ENCODE measurements around the gene ADAMTS2. TPM values are rescaled to one million over a fixed set of nuclear protein-coding genes. Genes with fewer than 3 reads are reported as not detected.

ADAMTS2 gene
- total RNA-seq, 1 experiment from 2014 or later: not detected

DNA sequence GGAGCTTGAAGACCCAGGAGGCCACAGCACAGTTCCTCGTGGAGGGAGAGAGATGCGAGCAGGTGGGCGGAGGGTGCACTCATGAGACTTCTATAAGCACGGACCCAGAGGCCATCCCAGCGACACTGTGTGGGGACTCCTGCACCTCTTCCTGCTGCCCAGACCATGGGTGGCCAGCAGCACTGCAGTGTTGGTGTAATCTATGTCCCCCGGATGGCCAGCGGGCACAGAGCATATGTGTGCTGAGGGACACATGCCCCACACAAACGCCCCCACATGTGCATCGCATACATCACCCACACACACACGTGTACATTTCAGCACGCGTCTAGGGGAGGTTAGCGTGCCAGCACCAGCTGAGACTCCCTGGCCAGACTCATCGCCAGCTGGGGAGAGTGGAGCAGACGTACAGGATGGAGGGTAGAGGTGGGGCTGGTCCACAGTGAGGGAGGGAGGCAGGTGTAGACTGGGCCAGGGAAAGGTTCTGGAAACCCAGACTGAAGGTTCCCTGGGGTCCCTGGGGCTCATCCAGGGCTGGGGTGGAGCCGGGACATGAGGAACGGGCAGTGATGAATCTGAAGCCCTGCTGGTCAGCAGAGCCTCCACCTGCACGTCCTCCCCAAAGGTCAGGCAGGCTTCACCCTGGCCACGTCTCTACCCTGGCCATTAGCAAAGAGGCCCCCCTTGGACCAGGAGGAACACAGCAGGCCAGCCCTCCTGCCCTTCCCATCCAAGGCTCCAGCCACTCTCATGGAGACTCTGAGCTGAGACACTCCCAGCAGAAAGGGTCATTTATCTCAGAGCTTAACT is 27.6 kb downstream of the ADAMTS2 start:
- peaks cover 27% of the 10 kb centered on the region for H3K27me3 ChIP-seq (ENCODE audit: low read length)
- H3K4me3 ChIP-seq (ENCODE audit: low read length): no peak overlapping the region
- H3K27ac ChIP-seq (ENCODE audit: low read length): no peak overlapping the region
- no peak overlapping the region for H2AFZ ChIP-seq (ENCODE audit: low read length)
- no peak overlapping the region for H3K4me2 ChIP-seq (ENCODE audit: low read length)
- intact Hi-C loops (cut with micrococcal nuclease): no loop called here
- ATAC-seq: no peak
- H3K4me1 ChIP-seq (ENCODE audit: insufficient read depth, low read length): no peaks in the 10 kb centered on the region
- ChIA-PET CTCF (no interaction called here), POLR2A (ENCODE audit: unreplicated experiment) (no interaction called here)
- TF ChIP-seq EZH2phosphoT487 (IDR thresholded peaks at IDR 0.05; ENCODE audit: borderline replicate concordance, low read length) (no peak), EZH2 (IDR thresholded peaks at IDR 0.05; ENCODE audit: low read length, unreplicated experiment) (no peak), CTCF (conservative IDR thresholded peaks at IDR 0.05; ENCODE audit: low read depth, low read length) (no peak)
- no peaks in the 10 kb centered on the region for H3K79me2 ChIP-seq (ENCODE audit: low read length)
- no peaks in the 10 kb centered on the region for H4K20me1 ChIP-seq (ENCODE audit: low read length)
- BruUV-seq (replicated peaks): no TSS peak
- H3K36me3 ChIP-seq (ENCODE audit: low read depth, low read length): no peaks in the 10 kb centered on the region
- DNase-seq: no peak
- no peaks in the 10 kb centered on the region for H3K9me2 ChIP-seq (replicated peaks; ENCODE audit: low read length)
- H3K9me3 ChIP-seq (ENCODE audit: low read length): no peaks in the 10 kb centered on the region
- H3F3A ChIP-seq (ENCODE audit: low read length, unreplicated experiment): no peaks in the 10 kb centered on the region
- H3K9ac ChIP-seq (ENCODE audit: low read length): no peak overlapping the region

DNA sequence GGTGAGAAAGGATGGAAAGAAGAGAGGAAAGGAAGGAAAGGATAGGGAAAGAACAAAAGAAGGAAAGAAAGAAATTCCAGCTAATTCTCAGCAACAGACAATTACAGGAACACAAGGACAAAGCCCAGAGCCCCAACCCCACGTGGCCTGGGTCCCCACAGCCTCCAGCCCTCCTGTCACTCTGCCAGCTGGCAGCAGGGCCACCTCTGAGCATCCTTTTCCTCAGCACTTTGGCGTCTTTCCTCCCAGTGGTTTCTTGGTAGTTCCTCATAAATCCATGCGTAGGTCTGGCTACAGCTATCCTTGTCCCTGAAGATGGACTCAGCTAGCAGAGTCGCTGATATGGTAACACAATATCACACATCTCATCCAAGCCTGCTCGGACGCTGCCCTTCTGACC is 28.3 kb downstream of the ADAMTS2 start:
- H4K20me1 ChIP-seq (ENCODE audit: low read length): no peaks in the 10 kb centered on the region
- ChIA-PET CTCF (no interaction called here), POLR2A (ENCODE audit: unreplicated experiment) (no interaction called here)
- peaks cover 21% of the 10 kb centered on the region; the same call in 1 of the 2 replicates for H3K27me3 ChIP-seq (ENCODE audit: low read length)
- no peak for DNase-seq
- no peak overlapping the region for H3K4me2 ChIP-seq (ENCODE audit: low read length)
- no peak for TF ChIP-seq CTCF (conservative IDR thresholded peaks at IDR 0.05; ENCODE audit: low read depth, low read length)
- TF ChIP-seq EZH2 (IDR thresholded peaks at IDR 0.05; ENCODE audit: low read length, unreplicated experiment): no peak
- no peak for TF ChIP-seq EZH2phosphoT487 (IDR thresholded peaks at IDR 0.05; ENCODE audit: borderline replicate concordance, low read length)
- no peak overlapping the region for H3K4me3 ChIP-seq (ENCODE audit: low read length)
- H3K36me3 ChIP-seq (ENCODE audit: low read depth, low read length): no peaks in the 10 kb centered on the region
- no peaks in the 10 kb centered on the region for H3K79me2 ChIP-seq (ENCODE audit: low read length)
- intact Hi-C loops (cut with micrococcal nuclease): no loop called here
- BruUV-seq (replicated peaks): no TSS peak
- H3K27ac ChIP-seq (ENCODE audit: low read length): no peak overlapping the region
- no peaks in the 10 kb centered on the region for H3K9me3 ChIP-seq (ENCODE audit: low read length)
- H3K9me2 ChIP-seq (replicated peaks; ENCODE audit: low read length): no peaks in the 10 kb centered on the region
- no peak overlapping the region for H2AFZ ChIP-seq (ENCODE audit: low read length)
- no peak overlapping the region for H3K9ac ChIP-seq (ENCODE audit: low read length)
- no peaks in the 10 kb centered on the region for H3K4me1 ChIP-seq (ENCODE audit: insufficient read depth, low read length)
- no peaks in the 10 kb centered on the region for H3F3A ChIP-seq (ENCODE audit: low read length, unreplicated experiment)
- no peak for ATAC-seq

DNA sequence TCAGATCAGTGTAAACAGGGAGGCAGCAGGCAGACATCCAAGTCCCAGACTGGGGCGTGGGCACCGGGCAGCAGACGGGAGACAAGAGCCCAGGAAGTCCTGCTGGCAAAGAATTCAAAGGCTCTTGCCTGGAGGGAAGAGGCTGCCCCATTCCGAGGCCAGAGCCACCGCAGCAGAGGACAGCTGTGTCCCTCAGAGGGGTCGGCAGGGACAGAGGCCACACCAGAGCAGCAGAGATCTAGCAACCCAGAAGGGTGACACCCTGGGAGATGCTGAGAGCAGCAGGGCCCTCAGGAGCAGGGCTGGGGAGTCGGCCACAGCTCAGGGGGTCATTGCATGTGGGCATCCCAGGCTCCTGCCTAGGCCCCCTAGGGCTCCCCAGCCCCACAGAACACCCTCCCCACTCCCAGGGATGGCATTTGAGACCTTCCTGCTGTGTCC is 29.1 kb downstream of the ADAMTS2 start:
- H3K4me1 ChIP-seq (ENCODE audit: insufficient read depth, low read length): no peaks in the 10 kb centered on the region
- H3K9me2 ChIP-seq (replicated peaks; ENCODE audit: low read length): no peaks in the 10 kb centered on the region
- no peaks in the 10 kb centered on the region for H4K20me1 ChIP-seq (ENCODE audit: low read length)
- POLR2A ChIA-PET (ENCODE audit: unreplicated experiment): no interaction called here
- H3K27me3 ChIP-seq (ENCODE audit: low read length): peaks cover 17% of the 10 kb centered on the region; the same call in 1 of the 2 replicates
- intact Hi-C loops (cut with micrococcal nuclease): no loop called here
- H3K4me3 ChIP-seq (ENCODE audit: low read length): no peak overlapping the region
- no peaks in the 10 kb centered on the region for H3F3A ChIP-seq (ENCODE audit: low read length, unreplicated experiment)
- CTCF ChIA-PET: no interaction called here
- DNase-seq (no peak), ATAC-seq (no peak)
- TF ChIP-seq EZH2 (IDR thresholded peaks at IDR 0.05; ENCODE audit: low read length, unreplicated experiment): no peak
- TF ChIP-seq EZH2phosphoT487 (IDR thresholded peaks at IDR 0.05; ENCODE audit: borderline replicate concordance, low read length): no peak
- no peak for TF ChIP-seq CTCF (conservative IDR thresholded peaks at IDR 0.05; ENCODE audit: low read depth, low read length)
- H2AFZ ChIP-seq (ENCODE audit: low read length): no peak overlapping the region
- H3K79me2 ChIP-seq (ENCODE audit: low read length): no peaks in the 10 kb centered on the region
- H3K36me3 ChIP-seq (ENCODE audit: low read depth, low read length): no peaks in the 10 kb centered on the region
- no peaks in the 10 kb centered on the region for H3K9me3 ChIP-seq (ENCODE audit: low read length)
- H3K27ac ChIP-seq (ENCODE audit: low read length): no peak overlapping the region
- BruUV-seq (replicated peaks): no TSS peak
- no peak overlapping the region for H3K4me2 ChIP-seq (ENCODE audit: low read length)
- H3K9ac ChIP-seq (ENCODE audit: low read length): no peak overlapping the region
